ENCODE data around the gene C14orf93.

DNA sequence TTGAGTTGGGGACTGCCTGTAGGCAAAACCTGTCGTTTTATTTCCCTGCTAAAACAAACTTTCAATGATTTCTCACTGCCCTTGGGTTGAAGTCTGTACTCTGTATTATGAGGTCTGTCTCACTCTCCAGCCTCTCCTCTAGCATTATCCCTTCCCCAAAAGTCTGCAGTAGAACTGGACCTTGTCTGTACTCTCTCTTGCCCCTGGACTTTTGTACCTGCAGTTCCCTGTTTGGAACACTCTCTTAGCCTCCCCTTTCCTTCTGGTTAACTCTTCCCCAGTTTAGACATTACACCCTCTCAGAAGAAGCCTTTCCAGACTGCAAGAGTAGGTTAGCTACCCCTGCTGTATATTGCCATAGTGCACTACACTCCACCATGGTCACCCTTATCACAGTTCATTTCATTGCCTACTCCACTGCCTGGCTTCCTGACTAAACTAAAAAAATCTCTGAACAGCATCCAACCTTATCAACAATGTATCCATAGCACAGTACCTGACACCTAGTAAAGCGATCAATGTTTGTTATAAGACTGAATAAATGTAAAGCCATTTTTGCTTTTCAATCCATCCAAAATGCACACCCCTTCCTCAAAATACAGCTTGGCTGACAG, 23.9 kb downstream of the C14orf93 start:
- TF ChIP-seq, protein P1, sequence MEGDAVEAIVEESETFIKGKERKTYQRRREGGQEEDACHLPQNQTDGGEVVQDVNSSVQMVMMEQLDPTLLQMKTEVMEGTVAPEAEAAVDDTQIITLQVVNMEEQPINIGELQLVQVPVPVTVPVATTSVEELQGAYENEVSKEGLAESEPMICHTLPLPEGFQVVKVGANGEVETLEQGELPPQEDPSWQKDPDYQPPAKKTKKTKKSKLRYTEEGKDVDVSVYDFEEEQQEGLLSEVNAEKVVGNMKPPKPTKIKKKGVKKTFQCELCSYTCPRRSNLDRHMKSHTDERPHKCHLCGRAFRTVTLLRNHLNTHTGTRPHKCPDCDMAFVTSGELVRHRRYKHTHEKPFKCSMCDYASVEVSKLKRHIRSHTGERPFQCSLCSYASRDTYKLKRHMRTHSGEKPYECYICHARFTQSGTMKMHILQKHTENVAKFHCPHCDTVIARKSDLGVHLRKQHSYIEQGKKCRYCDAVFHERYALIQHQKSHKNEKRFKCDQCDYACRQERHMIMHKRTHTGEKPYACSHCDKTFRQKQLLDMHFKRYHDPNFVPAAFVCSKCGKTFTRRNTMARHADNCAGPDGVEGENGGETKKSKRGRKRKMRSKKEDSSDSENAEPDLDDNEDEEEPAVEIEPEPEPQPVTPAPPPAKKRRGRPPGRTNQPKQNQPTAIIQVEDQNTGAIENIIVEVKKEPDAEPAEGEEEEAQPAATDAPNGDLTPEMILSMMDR (IDR thresholded peaks at IDR 0.05; ENCODE audit: low read depth, low read length): no peak
- TF ChIP-seq EZH2phosphoT487 (IDR thresholded peaks at IDR 0.05; ENCODE audit: low read depth): no peak

Data from OCI-LY3 (cell line).